GM19239 (cell line): ENCODE data around the gene BCL11B.

Experiments
- DNase-seq: peaks from one replicate; pipeline ENCODE4 v3.0.0; 2011; ENCODE audit warnings: low spot score; ENCODE audit not compliant: insufficient read length
- FAIRE-seq: peaks from 2 replicates; lab custom pipeline; 2011; peaks lifted over from hg19 to GRCh38; lab: Jason Lieb, UNC

BCL11B gene

DNA sequence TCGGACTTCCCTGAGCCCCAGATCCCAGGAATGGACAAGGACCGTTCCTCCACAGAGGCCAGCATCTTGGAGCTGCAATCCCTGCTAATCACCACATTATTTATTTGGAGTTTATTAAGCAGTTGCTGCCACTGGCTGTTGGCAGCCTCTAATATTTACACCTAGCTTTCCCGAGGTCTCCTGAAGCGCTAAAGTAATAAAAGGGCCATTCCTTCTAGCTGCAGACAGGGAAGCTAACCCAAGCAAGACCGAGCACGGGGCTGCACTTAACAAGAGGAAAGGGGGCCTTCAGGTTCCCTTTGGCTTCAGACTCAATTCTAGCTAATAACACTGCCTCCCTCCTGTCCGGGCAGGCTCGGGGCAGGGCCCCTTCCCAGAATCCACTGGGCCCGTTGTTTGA is 63.7 kb downstream of the BCL11B start:
- FAIRE-seq: no peak

DNA sequence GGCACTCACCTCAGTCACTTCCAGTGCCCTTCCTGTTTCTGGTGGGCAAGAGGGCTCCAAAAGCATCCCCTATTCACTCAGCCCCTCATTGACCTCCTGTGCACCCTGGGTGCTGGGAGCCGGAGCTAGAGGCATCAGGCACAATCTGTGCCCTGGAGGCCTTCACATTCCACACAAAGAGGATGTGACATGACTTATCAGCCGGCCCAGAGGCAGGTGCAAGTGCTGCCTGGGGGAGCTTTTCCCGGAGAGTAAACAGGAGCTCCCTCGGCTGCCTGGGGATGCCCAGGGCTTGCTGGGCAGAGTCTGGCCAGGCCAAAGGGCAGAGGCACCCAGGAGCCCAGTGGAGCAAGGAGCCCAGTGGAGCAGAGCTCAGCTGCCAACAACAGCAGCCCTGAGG is 64.5 kb downstream of the BCL11B start:
- FAIRE-seq (no peak), DNase-seq (no peak)

More for the DNA sequence above, 63.7 kb downstream of the BCL11B start:
- no peak for DNase-seq

DNA sequence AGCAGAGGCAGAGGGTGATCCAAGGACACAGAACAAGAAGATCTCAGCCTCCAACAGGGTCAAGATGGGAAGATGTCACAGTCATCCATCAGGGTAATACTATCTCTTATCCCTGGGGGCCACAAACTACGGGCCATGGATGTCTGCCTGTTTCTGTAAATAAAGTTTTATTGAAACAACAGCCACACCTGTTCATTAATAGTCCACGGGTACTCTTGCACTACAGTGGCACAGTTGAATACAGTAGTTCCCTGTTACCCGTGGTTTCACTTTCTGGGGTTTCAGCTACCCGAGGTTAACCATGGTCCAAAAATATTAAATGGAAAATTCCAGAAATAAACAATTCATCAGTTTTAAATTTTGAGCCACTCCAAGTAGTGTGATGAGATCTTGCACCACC is 65.9 kb downstream of the BCL11B start:
- no peak for DNase-seq
- FAIRE-seq: no peak

DNA sequence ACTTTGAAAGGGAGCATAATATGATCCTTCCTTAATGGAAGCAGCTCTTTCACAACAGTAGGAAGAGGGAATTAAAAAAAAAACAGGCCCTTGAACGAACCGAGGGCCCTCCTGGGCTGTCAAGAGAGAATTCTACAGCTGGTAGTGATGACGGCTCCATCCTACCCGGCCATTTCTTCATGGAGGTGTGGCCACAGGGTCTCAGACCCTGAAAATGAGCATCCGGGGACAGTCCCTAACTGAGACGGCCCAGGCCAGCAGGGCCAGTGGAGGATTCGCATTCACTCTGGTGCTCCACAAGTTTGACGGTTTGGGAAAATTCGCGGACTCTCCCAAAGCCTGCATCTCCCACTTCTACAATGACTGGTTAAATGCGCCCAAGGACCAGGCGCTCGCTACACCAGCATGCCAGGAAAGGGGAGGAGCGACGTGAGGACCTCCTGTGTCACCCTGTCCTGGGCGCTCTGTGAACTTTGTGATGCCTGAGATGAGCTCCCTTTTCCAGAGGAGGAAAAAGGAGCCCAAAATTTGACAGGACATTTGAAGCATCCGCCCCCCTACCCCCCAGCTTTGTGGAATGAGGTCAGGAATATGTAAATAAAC is 66.8 kb downstream of the BCL11B start:
- FAIRE-seq: no peak
- DNase-seq: no peak

DNA sequence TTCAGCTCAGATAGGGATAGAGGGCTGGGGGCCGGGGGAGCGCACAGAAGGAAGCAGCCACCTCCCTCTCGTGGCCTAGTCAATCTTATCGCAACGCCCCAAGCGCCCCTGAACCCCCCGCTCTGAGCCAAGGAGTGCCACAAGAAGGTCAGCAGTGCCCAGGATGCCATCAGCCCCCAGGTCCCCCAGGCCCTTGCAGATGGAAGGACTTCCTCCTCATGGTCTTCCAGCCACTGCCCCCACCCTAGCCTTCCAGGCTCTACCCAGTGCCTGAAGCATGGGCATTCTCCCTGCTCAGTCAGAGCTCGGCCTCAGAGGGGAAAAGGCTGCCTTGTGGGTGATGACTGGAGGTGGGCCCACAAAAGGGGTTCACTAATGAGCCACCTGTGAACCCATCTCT is 68.2 kb downstream of the BCL11B start:
- no peak for FAIRE-seq
- DNase-seq: no peak

DNA sequence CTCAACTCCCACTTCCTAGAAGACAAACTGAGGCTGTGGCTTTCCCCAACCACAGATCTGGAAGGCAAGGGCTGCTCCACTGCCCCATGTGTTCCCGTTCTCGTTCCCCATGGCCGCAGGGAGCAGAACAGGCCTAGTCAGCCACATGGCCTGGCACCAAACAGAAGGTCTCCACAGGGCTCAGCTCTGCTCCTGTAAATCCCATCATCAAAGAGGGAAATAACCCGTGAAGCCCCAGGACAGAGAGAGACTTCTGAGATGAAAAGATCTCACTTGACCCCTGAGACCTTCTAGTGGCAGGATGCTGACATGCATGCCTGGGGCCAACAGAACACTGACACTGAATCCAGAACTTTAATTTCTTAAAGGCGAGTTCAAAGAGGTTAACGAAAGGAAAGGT is 68.9 kb downstream of the BCL11B start:
- FAIRE-seq: no peak

DNA sequence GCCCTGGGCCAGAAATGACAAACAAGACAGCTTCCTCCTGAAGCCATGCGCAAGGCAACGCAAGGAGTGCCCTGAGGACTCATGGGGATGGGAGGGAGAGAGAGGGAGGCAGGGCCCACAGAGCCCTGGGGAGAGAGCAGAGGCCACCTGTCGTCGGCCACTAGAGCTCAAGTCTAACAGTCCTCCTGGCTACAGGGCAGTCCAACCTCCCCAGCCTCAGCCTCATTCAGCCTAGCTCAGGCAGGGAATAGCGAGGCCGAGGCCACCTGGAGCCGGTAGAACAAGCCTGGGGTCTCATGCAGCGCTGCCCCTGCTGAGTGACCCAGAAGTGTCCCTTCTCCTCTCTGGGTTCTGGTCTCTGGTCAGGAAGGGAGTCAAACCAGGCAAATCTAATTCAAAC is 69.5 kb downstream of the BCL11B start:
- no peak for DNase-seq
- no peak for FAIRE-seq

More for the DNA sequence above, 68.9 kb downstream of the BCL11B start:
- DNase-seq: no peak

DNA sequence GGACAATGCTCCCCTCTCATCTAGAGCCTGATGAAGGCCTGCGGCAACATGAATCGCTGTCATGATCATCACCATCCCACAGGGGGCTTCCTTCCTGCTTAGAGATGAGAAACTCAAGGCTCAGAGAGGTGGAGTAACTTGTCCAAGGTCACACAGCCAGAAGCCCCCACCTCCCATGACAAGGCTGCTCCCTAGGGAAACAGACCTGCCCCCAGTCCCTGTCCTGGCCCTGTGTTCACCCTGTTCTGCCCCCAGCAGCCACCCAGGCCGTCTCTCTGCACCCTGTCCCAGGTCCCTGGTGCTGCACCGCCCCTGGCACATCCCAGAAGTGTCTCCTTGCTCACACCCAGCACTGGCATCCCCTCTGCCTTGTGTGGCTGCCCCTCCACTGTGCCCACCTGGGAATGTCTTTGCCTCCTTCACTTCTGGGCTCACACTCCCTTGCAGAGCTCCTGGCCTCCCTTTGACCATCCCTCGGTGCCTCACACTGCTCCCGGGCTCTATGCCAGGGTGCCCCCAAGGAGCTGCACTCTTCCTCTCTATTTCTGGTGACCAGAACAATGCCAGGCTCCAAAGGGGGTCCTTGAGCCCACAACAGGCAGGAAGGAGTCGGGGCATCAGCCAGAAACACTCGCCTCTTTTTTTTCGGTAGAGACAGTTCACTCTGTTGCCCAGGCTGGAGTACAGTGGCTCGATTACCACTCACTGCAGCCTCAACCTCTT is 70.5 kb downstream of the BCL11B start:
- FAIRE-seq: no peak

DNA sequence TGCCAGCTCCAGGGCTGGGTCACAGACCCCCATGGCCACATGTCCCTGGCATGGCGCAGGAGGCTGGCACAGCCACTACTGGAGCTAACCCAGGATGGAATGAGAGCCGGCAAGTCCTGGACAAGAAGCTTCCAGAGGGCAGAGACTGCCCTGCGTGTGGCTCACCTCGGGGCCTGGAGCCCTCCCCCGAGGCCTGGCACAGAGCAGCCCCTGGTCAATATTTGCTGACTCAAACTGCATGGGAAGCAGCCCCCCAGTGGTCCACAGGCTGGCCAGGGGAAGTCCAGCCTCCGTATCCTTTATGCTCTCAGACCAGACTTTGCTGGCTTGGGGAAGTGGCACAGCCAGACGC is 71.4 kb downstream of the BCL11B start:
- FAIRE-seq (no peak), DNase-seq (no peak)

More for the DNA sequence above, 70.5 kb downstream of the BCL11B start:
- DNase-seq: no peak

DNA sequence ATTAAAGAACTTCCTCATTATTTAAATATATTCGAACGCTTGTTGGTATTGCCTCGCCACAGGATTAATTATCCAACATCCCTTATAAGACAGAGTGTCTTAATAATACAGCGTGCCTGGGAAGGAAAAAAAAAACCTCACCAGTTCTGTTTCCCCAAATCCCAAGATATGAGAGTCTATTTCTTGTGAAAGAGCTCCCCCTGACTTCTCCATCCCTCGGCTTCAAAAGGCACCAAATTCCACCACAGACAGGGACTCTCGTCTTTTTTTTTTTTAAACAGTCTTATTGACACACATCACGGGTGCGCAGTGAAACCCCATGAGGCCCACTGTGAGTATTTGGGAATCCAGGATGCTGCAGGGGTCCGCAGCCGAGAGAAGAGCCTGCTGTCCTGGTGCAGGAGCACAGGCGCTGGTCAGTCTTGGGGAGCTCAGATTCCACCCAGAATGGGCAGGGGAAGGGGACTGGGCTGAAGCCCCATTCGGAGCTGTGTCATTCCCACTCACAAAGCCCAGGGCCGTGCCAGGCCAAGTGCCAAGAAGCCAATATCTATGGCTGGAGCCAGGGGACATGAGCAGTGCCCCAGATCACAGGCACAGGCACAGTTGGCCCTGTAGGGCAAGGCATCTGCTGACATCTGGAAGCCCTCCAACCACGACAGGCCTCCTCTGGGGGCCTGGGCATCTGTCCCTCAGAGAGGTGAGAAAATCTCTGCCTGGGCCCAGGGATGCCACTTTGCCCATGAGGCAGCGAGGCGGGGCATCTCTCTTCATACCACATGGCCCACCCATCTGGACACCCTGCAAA is 71.9 kb downstream of the BCL11B start:
- DNase-seq (no peak), FAIRE-seq (no peak)

DNA sequence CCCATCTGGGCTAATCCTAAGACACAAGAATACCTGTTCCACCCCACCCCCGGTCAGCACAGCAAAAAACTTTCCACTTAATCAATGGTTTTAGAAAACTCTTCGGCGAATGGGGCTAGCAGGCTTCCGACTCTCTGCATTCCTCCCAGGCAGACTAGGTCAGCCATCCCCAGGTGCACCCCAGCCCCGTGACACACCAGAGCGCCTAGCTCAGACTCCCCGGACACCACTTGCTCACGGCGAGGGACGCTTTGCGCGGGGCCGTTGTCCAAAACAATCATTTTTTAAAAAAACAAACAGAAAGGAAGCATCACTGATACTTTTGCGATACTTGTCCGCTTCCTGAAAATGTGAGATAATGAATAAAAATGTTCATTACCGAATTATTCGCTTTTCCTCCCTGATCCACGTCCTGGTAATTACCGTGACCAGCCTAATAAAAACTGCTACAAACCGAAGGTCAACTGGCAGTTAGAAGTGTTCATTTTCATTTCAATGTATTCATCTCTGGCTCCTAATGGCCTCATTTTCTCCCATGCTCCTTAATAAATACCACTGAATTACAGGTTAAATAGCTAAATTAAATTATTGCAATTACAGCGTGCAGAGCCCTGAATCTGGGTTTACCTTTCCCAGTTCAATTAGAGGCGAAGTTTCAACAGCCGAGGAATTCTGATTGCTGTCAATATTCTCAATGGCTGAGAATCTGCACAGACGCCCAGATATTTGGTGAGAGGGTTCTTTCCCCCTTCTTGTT is 73.1 kb downstream of the BCL11B start:
- FAIRE-seq: no peak

DNA sequence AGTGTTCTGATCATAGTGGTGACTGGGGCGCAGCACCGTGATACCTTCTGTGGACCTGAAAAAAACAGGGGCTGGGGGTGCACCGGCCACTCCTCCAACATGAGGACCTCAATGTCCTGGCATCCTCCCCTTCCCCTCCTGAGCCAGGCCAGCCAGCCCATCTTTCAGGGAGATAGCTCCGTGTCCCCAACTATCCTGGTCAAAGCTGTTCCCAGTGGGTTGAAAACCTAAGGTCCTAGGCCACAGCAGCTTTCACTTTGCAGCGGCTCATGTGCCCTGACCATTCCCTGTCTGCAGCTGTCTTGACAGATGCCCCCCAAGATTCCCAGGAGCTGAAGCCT is 75.7 kb downstream of the BCL11B start:
- DNase-seq (no peak), FAIRE-seq (no peak)

More for the DNA sequence above, 73.1 kb downstream of the BCL11B start:
- DNase-seq: no peak

DNA sequence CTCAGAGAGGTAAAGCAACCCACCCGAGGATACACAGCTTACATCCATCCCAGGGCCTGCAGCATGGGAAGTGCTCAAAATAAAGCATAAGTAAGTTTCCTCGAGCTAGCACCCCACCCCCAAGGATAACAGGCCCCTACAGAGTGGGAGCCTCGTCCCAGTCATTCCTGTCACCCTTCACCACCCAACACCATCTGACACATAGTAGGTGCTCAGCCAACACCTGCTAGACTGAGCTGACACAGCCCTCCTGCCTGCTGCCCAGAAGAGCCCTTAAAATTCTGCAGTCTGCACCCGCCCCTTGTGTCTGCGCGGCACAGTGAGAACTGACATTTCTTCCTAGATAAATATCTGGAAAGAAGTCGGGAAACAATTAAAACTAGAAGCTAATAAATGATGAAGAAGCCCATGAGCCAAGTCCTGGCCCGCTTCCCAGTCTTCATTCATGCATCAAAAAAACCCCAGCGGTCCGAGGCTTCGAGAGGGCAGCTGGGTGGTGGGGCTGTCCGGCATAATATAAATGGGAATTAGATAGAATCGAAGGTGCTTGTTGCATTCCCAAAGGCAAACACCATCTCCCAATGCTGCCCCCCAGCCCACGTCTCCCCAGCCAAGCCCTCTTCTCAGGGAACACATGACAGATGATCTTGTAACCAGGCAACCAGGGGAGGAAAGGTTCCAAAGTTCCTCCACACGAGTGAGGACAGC is 76.2 kb downstream of the BCL11B start:
- no peak for FAIRE-seq
- DNase-seq: no peak

DNA sequence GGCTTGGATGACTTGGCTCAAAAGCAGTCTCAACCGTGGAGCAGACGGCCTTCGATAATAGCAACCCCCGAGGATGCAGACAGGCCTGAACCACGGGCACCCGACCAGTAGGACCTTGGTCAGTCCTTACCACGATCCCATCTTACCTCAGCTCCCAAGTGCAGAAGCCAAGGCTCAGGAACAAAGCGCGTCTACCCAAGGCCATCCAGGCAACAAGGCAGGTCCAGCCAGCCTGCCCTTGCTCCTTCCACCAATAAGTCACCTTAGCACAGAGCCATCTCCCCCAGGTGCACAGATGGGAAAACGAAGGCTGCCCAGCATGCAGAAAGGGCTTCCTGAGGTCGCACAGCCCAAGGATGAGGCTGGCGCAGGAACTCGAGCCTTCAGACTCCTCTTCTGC is 77.3 kb downstream of the BCL11B start:
- FAIRE-seq: no peak

DNA sequence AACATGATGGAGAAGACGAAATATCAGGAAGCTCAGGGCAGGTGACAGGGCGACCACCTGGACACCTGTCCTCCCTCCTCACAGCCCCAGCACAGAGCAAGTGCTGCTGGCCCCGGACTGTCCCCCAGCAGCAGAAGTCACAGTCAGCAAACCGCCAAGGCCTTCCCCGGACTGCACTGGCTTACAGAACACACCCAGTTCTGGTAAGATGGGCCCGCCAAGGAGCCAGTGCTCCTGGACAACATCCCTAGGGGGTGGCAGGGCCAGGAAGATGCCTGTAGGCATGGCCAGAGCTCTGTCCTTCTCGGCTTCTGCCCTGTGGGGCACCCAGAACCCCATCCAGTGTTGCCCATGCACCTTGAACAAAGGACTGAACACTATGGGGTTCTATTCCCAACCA is 77.9 kb downstream of the BCL11B start:
- DNase-seq: no peak
- no peak for FAIRE-seq

More for the DNA sequence above, 77.3 kb downstream of the BCL11B start:
- no peak for DNase-seq

DNA sequence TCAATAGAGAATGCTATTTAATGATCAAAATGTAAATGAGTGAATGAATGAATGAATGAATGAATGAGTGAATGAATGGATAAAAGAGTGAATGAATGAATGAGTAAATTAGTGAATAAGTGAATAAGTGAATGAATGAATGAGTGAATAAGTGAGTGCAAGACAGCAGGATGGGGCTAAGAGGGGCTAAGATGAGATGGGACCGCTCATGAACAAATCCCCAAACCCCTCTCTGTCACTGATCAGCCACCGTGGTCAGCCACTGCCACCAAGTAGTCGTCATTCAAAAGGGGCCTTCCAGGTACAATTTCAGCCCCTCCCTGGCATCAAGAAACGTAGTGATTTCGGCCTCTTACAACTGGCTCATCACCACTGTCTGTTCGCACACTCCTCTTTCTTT is 79.2 kb downstream of the BCL11B start:
- no peak for DNase-seq
- FAIRE-seq: no peak

DNA sequence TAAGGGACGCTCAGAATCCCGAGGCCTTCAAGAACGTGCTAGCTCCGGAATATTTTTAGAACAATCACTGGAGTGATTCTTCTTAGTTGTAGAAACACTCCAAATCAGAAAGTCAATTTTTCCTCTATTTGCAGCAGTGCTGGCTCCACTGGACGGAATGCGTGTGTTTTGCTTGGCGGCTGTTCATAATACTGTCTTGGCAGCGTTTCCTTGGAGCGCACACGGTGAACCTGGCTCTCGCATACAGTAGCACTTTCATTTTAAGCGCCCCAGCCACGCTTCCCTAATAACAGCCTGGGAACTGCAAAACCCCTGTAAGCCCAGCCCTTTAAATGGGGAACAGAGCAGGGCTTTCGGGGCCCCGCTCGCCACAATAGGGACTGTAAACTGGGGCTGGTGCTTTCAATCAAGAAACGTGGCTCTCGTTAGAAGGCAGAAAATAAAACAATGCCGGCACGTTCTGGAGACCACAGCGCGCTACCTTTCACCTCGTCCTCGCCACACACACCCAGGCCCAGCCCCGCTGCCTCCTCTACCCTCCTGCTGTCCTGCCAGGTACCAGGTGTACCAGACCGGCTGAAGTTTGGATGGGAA is 79.9 kb downstream of the BCL11B start:
- FAIRE-seq: no peak
- no peak for DNase-seq

DNA sequence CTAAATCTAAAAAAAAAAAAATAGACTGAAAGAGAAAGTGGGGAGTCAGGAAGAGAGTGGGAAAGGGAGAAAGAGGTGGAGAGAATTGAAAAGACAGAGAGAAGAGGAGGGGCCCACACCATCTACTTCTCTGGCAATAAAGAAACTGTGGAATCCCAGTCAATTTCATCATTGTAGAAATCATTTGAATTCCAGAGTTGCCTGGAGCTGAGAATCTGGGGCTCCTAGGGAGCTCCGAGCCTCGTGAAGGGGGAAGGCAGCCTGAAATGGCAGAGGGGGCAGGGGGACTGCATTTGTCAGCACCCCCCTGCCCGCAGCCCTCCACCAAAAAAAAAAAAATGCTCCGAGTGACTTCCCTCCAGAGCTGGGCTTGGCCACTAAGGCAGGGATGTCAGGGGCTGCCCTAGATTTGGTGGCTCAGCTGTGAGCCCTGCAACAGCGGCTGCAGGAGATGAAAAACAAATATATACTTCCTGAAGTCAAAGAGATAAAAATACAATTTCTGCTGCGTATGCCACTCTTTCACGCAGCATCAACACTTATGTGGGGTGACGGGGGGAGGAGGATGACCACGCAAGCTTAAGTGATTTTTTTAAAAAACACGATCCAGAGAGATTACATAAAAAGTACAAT is 80.5 kb downstream of the BCL11B start:
- no peak for FAIRE-seq

DNA sequence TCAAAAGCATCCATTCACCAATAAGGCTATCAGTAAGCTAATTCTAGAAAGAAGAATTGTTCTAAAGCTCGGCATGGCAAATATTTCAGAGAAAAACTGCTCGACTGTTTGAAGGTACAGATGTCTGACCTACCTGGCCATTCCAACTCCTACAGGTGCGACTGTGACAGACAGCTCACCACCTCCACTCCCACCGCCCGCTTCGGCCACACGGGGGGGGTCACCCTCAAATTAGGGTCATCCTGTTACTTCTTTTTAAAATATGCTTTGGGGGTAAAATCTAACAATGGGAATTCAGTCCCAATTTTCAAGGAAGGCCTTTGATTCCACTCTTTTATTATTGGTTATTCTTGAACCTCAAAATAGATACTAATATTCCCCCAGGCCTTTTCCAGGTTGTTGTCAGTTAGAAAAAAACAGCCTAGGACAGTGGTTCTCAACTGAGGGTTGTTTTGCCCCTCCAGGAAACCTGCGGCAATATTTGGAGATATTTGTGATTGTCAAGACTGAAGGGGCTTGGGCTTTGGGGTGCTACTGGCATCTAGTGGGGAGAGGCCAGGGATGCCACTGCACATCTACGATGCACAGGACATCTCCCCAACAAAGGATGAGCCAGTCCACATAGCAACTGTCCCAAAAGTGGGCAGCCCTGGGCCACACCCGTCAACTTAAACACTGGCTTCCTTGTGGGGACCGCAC is 81.2 kb downstream of the BCL11B start:
- DNase-seq (no peak), FAIRE-seq (no peak)

More for the DNA sequence above, 80.5 kb downstream of the BCL11B start:
- no peak for DNase-seq
